GM19240 (cell line): ENCODE measurements around the gene MEMO1.
"Not testable (repeated sequence)": the region's sequence is repeated elsewhere in the genome, so short reads cannot be mapped to it uniquely, and the experiment has no call there.

Experiments
- DNase-seq: peaks from one replicate; pipeline ENCODE4 v3.0.0; 2011; ENCODE audit warnings: low spot score; ENCODE audit not compliant: insufficient read length

The MEMO1 gene

GRCh38 chr2:31919499-31919898, 91.3 kb downstream of the MEMO1 start:
- no peak for DNase-seq

- DNase-seq, result no peak
Observed at GRCh38 chr2:31909661-31910060, 101.1 kb downstream of the MEMO1 start.

- DNase-seq, result not testable (repeated sequence)
Observed at GRCh38 chr2:31907491-31907890, 103.3 kb downstream of the MEMO1 start.

GRCh38 chr2:31903109-31903780, 107.6 kb downstream of the MEMO1 start:
- DNase-seq, result no peak

GRCh38 chr2:31901900-31902299, 108.9 kb downstream of the MEMO1 start:
- no peak for DNase-seq

GRCh38 chr2:31900156-31900555, 110.7 kb downstream of the MEMO1 start:
- not testable (repeated sequence) for DNase-seq

GRCh38 chr2:31898346-31898745, 112.5 kb downstream of the MEMO1 start:
- not testable (repeated sequence) for DNase-seq

GRCh38 chr2:31897340-31897739, 113.5 kb downstream of the MEMO1 start:
- DNase-seq, result not testable (repeated sequence)

GRCh38 chr2:31896293-31896692, 114.5 kb downstream of the MEMO1 start:
- no peak for DNase-seq

- no peak for DNase-seq
Observed at GRCh38 chr2:31894656-31895055, 116.2 kb downstream of the MEMO1 start.

GRCh38 chr2:31893094-31893493, 117.7 kb downstream of the MEMO1 start:
- DNase-seq, result no peak

GRCh38 chr2:31889044-31889443, 121.8 kb downstream of the MEMO1 start:
- no peak for DNase-seq

GRCh38 chr2:31888550-31888949, 122.3 kb downstream of the MEMO1 start:
- no peak for DNase-seq

GRCh38 chr2:31886700-31887099, 124.1 kb downstream of the MEMO1 start:
- no peak for DNase-seq

- no peak for DNase-seq
Observed at GRCh38 chr2:31877008-31877407, 133.8 kb downstream of the MEMO1 start.

GRCh38 chr2:31874071-31874470, 136.7 kb downstream of the MEMO1 start:
- no peak for DNase-seq

- DNase-seq, result no peak
Observed at GRCh38 chr2:31865215-31865614, 145.6 kb downstream of the MEMO1 start.

- DNase-seq, result no peak
Observed at GRCh38 chr2:31863867-31864266, 146.9 kb downstream of the MEMO1 start.

GRCh38 chr2:31863015-31863656, 147.7 kb downstream of the MEMO1 start:
- DNase-seq, result not testable (repeated sequence)

GRCh38 chr2:31859959-31860358, 150.8 kb downstream of the MEMO1 start:
- DNase-seq, result no peak

- DNase-seq, result no peak
Observed at GRCh38 chr2:31853521-31853920, 157.3 kb downstream of the MEMO1 start.

GRCh38 chr2:31842150-31842549, 168.7 kb downstream of the MEMO1 start:
- not testable (repeated sequence) for DNase-seq

GRCh38 chr2:31835450-31835849, 175.4 kb downstream of the MEMO1 start:
- no peak for DNase-seq
